GM18519 (cell line): ENCODE measurements around the gene ANKRD33B.
"Not testable (repeated sequence)": the region's sequence is repeated elsewhere in the genome, so short reads cannot be mapped to it uniquely, and the experiment has no call there.

Experiments
- ATAC-seq: cut with Tn5 transposase; IDR thresholded peaks from one replicate; pipeline ENCODE4 v1.9.1; 2021; ENCODE audit warnings: mild to moderate bottlenecking, moderate library complexity; ENCODE audit not compliant: unreplicated experiment, low FRiP score

The ANKRD33B gene

DNA sequence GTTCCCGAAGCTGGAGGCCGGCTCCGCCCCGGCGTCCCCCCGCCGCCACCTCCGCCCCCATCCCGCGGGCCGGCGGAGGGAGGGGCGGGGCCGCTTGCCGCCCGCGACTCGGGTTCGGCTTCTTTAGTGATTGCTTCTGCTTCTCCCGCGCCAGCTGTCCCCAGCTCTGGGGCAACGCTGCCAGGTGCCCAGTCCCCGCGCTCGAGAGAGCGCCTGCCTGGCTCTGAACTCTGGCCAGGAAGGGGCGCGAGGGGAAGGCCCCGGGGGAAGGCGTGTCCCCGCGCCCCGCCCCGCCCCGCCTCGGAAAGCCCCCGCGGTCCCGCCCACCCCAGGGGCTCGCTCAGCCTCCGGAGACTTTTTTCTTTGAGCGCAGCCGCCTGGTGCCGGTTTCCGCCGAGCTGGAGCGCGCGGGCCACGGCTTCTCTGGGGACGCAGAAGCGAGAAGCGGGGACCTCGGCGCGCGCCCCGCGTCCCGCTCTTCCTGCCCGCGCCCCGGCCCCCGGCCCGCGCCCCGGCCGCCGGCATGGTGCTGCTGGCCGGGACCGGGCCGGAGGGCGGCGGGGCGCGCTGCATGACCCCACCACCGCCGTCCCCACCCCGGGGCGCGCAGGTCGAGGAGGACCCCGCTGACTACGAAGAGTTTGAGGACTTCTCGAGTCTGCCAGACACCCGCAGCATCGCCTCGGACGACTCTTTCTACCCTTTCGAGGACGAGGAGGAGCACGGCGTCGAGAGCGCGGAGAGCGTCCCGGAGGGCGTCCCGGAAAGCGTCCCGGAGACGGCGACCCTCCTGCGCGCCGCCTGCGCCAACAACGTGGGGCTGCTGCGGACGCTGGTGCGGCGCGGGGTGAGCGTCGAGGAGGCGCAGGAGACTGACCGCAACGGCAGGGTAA lies at the start of gene ANKRD33B:
Gene ANKRD33B (plus strand): TSS at position 126 of the 893 bp plus-strand sequence. CDS start 398 bp downstream, at position 524.
- ATAC-seq = peak; percentile 33

DNA sequence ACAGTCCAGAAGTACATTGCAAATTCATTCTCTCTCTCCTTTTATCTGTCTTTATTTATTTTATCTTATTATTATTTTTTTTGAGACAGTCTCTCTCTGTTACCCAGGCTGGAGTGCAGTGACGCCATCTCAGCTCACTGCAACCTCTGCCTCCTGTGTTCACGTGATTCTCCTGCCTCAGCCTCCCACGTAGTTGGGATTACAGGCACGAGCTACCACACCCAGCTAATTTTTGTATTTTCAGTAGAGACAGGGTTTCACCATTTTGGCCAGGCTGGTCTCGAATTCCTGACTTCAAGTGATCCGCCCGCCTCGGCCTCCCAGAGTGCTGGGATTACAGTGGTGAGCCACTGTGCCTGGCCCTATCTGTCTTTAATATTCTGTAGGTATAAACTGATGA lies 49.3 kb upstream of the ANKRD33B start:
- ATAC-seq = not testable (repeated sequence)

DNA sequence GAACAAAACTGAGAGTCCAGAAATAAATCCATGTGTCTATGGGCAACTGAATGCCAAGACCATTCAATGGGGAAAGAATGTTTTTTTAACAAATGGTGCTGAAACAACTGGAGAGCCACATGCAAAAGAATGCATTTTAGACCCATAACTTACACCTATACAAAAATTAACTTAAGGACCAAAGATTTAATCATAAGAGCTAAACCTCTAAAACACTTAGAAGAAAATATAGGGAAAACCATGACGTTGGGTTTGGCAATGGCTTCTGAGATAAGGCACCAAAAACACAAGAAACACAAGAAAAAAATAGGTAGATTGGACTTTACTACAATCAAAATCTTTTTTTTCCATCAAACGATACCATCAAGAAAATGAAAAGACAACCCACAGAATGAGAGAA lies 48.4 kb upstream of the ANKRD33B start:
- ATAC-seq = no peak

DNA sequence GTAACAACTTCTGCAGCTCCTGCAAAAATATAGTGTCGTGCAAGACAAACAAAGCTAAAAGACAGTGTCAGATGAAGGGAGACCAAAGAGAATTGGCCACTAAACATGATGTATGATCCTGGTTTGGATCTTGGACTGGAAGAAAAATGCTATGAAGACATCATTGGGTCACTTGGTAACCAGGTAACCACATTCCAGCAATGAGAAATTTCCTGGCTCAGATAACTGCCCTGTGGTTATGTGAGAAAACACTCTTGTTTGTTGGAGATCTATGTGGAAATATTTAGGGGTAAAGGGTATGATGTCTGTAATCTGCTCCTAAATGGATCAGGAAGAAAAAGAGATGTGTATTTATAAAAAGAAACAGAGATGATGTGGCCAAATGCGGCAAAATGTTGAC lies 45.5 kb upstream of the ANKRD33B start:
- ATAC-seq = no peak

DNA sequence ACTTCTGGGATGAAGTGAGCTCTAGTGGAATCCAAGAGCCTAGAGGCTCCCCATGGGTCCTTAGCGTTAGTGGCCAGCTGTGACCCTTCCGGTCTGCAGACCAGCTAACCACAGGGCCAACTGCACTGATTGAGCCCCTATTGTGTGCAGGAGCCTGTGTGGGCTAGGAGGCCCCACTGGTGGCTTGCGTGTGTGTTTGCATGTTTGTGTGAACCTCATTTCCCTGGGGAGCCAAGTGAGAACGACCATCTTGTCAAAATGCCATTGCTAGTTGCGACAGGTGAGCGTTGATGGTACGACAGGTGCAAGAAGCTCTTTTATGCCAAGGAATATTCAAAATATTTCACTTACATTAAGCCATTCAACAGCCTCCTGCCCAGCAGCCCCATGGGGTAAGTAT lies 44.1 kb upstream of the ANKRD33B start:
- ATAC-seq = no peak

DNA sequence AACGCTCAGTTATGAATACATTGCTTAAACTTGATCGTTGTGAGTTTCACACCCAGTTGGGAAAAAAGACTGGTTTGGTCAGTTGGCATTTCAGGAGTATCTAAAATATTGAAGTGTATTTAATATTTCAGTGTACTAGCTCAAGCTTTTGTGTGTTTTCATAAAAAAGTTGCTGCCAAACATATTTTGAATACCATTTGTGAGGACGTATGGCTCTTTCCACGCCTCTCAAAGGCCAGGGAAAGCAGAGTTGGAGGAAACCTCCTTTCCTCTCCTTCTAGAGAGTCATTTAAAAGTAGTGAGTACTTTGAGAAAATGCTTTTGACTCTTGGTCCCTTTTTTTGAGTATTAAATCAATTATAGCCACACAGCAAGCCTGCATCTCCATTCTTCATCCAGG lies 43.2 kb upstream of the ANKRD33B start:
- no peak for ATAC-seq

DNA sequence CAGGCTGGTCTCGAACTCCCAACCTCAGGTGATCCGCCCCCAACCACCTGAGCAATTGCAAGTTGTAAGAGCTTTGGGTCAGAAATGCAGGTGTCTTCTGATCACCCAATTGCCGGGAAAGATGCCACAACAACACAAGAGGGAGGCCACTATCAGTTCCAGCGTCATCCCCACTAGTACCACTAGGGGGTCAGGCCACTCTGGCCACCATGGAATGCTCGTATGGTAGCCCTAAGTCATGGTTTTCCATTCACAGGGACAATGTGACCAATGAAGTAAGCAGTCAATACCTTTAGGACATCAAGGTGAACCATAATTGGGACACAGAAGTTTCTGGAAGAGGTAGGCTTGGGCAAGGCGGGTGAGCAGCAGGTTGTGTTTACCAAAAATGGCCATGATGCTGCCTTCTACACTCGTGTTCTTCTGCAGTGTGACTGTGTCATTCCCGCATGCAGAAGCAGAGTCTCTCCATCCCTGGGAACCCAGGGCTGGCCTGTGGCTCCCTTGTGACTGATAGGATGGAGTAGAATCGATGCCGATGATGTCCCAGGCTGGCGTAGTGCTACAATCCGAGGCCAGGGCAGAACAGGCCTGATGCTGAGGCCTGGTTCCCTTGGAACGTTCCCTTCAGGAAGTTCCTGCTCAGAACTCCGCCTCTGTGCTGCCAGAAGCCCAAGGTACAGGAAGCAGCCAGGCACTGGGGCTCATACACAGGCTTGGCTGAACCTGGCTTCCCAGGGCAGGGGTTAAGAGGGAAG lies 42.2 kb upstream of the ANKRD33B start:
- no peak for ATAC-seq

DNA sequence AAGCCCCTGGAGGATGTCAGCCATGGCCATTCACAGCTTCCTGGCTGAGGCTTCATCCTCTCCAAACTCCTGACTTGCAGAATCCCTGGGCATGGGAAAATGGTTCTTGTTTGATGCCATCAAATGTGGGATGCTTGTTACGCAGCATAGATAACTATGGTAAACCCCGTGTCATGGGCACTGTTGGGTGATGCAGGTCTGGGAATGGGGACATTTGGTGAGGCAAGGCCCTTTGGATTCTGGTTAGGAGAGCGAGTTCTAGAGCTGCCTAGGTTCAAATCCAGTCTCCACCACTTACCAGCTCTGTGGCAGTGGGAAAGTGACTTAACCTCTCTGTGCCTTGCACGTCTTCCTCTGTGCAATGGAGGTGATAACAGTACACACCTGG lies 41.7 kb upstream of the ANKRD33B start:
- no peak for ATAC-seq

DNA sequence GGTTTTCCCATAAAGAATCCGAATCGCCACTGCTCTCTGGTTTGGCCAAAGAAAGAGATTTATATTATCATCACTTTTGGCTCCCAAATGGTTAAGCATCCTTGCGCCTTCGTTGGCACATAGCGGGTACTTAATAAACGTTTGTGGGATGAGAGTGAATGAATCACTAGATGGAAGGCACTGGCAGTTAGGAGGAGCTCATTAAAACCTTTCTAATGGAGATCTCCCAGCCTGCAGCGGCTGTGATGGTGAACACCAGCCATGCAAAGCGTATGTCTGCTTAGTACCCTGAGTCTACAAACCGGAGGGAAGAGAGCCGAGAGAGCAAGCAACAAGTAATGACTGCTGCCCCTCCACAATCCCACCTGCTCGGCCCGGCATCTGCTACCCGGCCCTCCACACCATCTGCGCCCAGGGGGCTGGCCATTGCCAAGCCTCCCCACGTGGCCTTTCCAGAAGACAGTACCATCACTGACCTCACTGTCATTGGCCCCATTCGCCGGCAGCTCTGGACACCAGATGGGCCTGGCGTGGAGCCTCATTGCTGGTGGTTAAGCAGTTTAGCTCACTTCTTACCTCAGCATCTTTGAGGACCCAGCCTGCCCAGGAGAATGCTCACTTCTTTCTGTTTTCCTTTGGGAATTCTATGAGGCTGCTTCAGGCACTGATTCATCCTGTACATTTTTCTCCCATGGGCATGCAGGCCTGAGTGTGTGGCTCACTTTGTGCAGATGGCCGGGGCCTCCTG lies 39.3 kb upstream of the ANKRD33B start:
- no peak for ATAC-seq

DNA sequence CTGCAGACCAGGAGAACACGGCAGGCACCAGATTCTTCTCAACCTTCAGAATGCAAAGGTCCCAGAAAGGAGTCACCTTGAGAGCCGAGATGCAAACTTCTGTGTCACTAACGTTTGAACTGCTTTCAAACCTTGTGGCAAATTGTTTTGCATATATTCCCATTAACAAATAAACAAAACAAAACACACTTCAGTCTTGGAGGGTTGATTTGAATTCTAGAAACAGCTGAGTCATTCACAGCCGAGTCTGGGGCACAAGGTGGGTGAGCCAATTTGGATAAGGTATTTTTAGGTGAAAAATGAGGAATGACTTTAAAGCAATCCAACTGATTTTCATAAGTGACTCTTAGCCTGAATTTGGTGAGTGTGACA lies 38.8 kb upstream of the ANKRD33B start:
- no peak for ATAC-seq

DNA sequence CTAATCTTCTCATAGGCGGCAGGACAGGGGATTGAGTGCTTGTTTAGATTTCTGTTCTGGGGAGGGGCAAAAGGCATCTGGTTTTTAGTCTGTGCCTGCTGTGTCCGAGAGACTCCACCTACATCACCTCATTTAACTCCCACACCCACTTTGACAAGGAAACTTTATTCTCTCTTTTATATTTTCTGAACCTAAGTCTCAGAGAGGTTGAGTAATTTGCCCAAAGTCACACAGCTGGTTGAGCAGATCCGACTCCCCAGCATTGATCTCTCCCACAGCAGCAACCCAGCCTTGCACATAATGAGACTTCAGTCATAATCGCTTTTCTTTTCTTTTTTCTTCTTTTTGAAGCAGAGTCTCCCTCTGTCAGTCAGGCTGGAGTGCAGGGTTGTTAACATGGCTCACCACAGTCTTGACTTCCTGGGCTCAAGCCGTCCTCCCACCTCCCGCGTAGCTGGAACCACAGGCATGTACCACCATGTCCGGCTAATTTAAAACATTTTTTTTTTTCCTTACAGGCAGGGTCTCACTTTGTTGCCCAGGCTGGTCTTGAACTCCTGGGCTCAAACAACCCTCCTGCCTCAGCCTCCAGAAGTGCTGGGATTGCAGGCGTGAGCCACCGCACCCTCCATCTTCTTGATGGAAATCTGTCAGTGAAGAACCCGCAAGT lies 36.5 kb upstream of the ANKRD33B start:
- ATAC-seq = no peak

DNA sequence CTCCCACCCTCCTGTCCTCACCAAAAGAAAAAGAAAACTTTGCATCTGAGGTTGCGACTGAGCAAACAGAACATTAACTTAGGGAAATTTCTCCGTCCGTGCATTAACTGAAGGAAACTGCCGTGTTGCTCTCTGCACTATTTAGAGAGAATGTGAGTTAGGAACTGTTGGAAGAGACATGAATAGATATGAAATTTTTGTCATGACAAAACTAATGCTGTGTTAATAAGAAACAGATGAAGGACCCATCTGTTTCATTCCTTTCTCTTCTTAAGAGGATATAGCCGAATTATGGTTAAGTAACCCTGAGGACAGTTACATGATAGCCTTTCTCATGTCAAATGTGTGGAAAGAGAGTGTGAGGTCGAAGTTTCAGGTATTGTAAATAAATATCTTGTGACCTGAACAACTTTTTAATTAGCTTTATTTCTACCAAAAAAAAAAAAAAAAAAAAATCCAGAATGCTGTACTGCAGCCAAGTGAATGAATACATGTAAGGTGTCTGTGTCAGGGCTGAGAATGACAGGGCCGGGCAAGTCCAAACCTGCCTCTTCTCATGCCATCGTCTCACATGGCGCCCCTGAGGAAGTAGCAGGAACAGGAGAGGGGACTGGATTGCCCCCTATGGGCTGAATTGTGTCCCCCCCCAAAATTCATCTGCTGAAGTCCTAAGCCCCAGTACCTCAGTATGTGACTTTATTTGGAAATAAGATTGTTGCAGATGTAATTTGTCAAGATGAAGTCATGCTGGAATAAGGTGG lies 35.6 kb upstream of the ANKRD33B start:
- ATAC-seq = no peak

DNA sequence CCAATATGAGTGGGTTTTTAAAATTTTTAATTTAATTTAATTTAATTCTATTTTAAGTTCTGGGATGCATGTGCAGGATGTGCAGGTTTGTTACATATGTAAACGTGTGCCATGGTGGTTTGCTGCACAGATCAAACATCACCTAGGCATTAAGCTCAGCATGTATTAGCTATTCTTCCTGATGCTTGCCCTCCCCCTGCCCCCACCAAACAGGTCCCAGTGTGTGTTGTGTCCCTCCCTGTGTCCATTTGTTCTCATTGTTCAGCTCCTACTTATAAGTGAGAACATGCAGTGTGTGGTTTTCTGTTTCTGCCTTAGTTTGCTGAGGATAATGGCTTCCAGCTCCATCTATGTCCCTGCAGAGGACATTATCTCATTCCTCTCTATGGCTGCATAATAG lies 35.0 kb upstream of the ANKRD33B start:
- no peak for ATAC-seq

DNA sequence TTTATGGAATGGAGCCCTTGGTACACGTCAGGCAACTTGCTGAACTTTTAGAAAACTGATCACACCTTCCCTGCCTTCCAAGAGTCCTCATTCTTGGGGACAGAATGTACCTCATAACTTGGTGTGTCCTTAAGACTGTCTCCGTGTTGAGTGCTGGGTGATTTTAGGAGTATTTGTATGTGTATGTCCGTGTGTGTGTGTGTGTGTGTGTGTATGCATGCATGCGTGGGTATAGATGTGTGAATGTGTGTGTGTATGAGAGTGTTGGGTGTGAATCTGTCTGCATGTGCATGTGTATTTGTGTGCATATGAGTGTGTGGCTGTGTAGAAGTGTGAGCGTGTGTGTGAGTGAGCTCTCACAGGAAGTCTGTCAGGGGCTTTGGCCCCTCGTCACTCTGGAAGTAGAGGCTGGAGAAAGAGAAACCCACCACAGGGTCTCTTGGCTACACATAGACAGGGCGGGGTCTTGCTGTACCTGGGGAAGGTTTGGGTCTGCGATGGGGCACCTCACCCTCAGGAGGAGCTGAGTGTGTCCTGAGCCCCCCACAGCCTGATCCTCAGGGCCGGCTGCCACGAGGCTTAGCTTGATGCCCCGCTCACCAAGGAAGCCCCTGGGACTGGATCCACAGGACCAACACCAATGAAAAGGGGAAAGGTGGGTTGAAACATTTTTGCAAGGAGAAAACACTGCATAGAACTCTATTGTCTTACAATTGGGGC lies 33.1 kb upstream of the ANKRD33B start:
- ATAC-seq = no peak

DNA sequence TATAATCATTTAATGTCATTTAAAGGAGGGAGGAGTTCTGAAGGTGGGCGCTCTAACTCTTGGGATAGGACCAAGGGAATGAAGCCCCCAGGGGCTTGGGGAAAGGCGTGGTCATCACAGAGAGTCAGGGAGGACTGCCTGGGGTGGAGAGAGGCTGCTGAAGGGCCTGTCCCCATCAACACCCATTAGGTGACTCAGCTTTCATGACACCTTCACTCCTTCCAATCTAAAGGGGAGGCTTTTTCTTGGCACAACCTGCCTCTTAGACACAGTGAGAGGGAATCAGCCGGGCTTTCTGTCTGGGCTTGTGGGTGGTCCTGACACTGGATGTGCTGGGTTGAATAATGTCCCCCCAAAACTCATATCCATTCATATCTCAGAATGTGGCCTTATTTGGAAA lies 31.4 kb upstream of the ANKRD33B start:
- no peak for ATAC-seq

DNA sequence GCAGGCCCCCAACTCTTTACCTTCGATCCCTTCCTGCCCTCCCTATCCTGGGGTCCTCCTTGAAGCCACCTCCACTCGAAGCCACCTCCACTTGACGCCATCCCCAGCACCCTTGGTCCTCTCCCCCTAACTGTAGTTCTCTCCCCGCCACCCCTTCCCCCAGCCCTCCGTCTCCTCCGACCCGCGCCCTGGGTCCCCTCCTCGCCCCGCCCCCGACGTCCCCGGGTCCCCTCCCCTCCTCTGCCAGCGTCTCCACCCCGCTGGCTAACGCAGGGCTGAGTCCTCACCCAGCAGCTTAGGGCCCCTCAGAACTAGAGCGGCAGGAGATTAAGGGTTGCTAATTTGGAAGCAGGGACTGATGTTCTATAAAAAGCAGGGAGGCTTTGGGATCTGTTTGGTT lies 30.6 kb upstream of the ANKRD33B start:
- no peak for ATAC-seq

DNA sequence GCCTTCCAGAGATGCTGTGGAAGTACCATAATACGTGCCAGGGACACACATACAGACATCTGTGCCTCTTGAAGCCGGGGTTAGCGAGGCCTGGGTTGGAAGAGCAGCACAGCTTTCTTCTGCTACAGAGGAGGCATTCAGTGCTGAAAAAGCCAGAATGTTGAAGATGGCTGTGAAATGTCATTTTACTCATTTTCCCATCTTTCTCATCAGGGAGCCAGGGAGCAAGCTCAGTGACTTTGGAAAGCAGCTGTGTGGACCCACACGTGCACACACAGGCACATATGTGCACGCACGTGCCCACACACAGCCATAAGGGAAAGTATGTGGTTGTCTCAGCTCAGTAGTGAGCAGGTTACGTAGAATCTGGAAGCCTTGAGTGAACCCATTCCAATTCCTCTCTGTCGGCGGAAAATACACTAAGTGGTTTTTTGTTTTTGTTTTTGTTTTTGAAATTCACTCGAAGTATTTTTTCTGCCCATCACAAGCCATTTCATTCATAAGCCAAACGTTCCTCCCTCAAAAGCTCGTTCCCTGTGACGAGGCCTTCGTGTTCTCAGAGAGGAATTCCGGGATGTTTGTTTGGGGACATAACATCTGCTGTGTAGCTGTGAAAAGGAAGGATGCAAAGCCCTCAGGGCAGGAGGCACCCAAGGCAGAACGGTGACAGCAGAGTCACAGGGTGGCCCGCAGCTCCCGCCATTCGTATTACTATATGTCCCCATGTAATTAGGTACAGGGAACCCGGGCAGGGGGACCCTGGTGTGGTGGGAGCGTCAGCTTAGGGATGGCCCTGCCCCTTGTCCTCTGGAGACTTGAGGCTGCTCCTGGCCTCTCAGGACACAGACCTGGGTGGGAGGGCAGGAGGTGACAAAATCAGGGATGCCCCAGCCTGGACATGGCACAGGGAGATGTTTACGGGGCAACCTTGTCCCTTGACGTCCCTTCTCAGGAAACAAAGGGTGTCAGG lies 29.0 kb upstream of the ANKRD33B start:
- no peak for ATAC-seq

DNA sequence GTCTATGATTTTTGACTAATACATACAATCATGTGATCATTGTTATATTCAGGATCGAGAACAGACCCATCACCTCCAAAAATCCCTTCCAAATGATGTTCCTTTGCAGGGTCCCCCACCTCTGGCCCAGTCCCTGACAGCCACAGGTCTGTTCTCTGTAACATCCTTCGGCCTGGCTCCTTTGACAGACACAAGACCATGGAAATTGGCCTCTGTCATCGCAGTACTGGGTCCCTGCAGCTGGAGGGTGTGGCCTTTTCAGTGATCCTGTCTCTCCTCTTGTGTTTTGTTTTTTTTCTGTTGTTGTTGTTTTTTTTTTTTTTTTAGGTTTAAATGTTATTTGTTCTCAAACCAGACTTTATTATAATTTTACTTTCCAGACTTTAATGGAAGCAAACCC lies 27.4 kb upstream of the ANKRD33B start:
- ATAC-seq = no peak
